Right lobe of liver (tissue), 6 donors: ENCODE data around the gene ACTR3. TPM values are rescaled to one million over a fixed set of nuclear protein-coding genes. Genes with fewer than 3 reads are reported as not detected.
A peak's percentile ranks its signal among the peaks of the same experiment; 100 is the strongest.

Source experiments
- ATAC-seq, 4 donors: fragments of 200-7000 bp; cut with Tn5 transposase; one replicate each; pipeline ENCODE4 v1.9.1; 2020; ENCODE audit warnings: mild to moderate bottlenecking in 4 of 4, moderate library complexity in 4 of 4
- DNase-seq, 3 donors: peaks; one replicate each; pipeline ENCODE4 v3.0.0-alpha.2; 2020
- H3K27ac ChIP-seq, 3 donors: fragments of 200-600 bp; one replicate each; pipeline ENCODE4 v1.8.0; 2022
- H3K27me3 ChIP-seq, 2 donors: fragments of 200-600 bp; one replicate each; pipeline ENCODE4 v1.8.0; 2022
- H3K36me3 ChIP-seq, 4 donors: fragments of 200-600 bp; sonication (generic) in 1 of 4; one replicate each; pipeline versions ENCODE4 v1.5.1 to v1.8.0; 2017 to 2022; ENCODE audit warnings: control low read depth in 1 of 4
- H3K4me1 ChIP-seq, 4 donors: fragments of 200-600 bp; sonication (generic) in 1 of 4; one replicate each; pipeline versions ENCODE4 v1.5.1 to v1.8.0; 2017 to 2022; ENCODE audit warnings: control low read depth in 1 of 4
- H3K4me3 ChIP-seq, 3 donors: fragments of 200-600 bp; one replicate each; pipeline ENCODE4 v1.8.0; 2022
- H3K9me3 ChIP-seq, 4 donors: fragments of 200-600 bp; sonication (generic) in 1 of 4; one replicate each; pipeline versions ENCODE4 v1.5.1 to v1.8.0; 2017 to 2022; ENCODE audit warnings: control low read depth in 1 of 4
- CTCF ChIP-seq, 4 donors: fragments of 200-600 bp in 3 of 4; fragments of 450-650 bp in 1 of 4; IDR thresholded peaks; one replicate each; pipeline versions ENCODE4 v1.5.1 to v1.8.0; 2016 to 2022; ENCODE audit warnings: antibody characterized with exemption in 4 of 4, mild to moderate bottlenecking in 2 of 4
- POLR2A ChIP-seq: fragments of 450-650 bp; IDR thresholded peaks from one replicate; pipeline ENCODE4 v1.6.1; 2017; ENCODE audit warnings: antibody characterized with exemption, mild to moderate bottlenecking
- WGBS: methylation state at CpG from one replicate; pipeline ENCODE4 v1.1.6; 2018; ENCODE audit warnings: low coverage, low lambda C conversion rate; ENCODE audit not compliant: insufficient coverage; ENCODE audit errors: missing lambda C conversion rate; 5-methylcytosine and 5-hydroxymethylcytosine counted together
- intact Hi-C, 2 donors: fragments of 100-400 bp; cut with DNase I; formaldehyde crosslinking; loops; one replicate each; pipeline versions ENCODE4 v1.11.2 to v1.14.1; 2022
- total RNA-seq, 6 experiments: library from RNA; depleted of rRNA in 2 of 6; stranded (reverse); fragments of >200 nt in 2 of 6; fragmentation: NEBNext Ultra II Directional in 3 of 6; extraction: Animal tissue kit (Norgen Biotek cat#: 25700) in 3 of 6; gene quantifications; one replicate each; pipeline versions ENCODE4 v1.1.0 to v1.2.4, GENCODE V29; 2016 to 2023
- donor health status: DM: no; HTN: yes; CAD: no.
- donor health status: DM: no; HTN: no; CAD: no.
- donor health status: DM: no; HTN: no; CAD: no.
- donor health status: DM: no; HTN: yes; CAD: no.
- donor health status: DM: no; HTN: yes; CAD: no.

The ACTR3 gene
- total RNA-seq, 6 experiments from 2014 or later, result 44.1 to 108 (median 66.2) TPM

GRCh38 chr2:113905886-113906285 lies 16.0 kb downstream of the ACTR3 start:
- no peak for TF ChIP-seq POLR2A
- TF ChIP-seq CTCF (IDR thresholded peaks at IDR 0.05), result no peak
- 52% methylated on average over 1 of the region's 1 CpG for WGBS
- intact Hi-C loops, result no loop called here
- Histone ChIP-seq H3K36me3 (no peaks in the 10 kb centered on the region), H3K27me3 (no peaks in the 10 kb centered on the region), H3K9me3 (no peaks in the 10 kb centered on the region), H3K27ac (no peak overlapping the region), H3K4me1 (peaks cover 0 to 39% (median 4%) of the 10 kb centered on the region in 4 donors), H3K4me3 (no peak overlapping the region)
- DNase-seq (no peak), ATAC-seq (no peak)

GRCh38 chr2:113906647-113907046 lies 16.8 kb downstream of the ACTR3 start:
- ATAC-seq, result no peak
- H3K9me3 ChIP-seq, result no peaks in the 10 kb centered on the region

GRCh38 chr2:113907297-113907696 lies 17.4 kb downstream of the ACTR3 start:
- intact Hi-C loops, result no loop called here
- ATAC-seq (peak in 3 of 4 donors; percentile 37 to 78 (median 63)), DNase-seq (no peak)
- Histone ChIP-seq H3K9me3 (no peaks in the 10 kb centered on the region), H3K4me3 (no peak overlapping the region), H3K27me3 (no peaks in the 10 kb centered on the region), H3K36me3 (no peaks in the 10 kb centered on the region), H3K27ac (no peak overlapping the region), H3K4me1 (peaks cover 0 to 25% (median 2%) of the 10 kb centered on the region in 4 donors)
- TF ChIP-seq CTCF (IDR thresholded peaks at IDR 0.05) (no peak), POLR2A (no peak)
- 70% methylated on average over 2 of the region's 2 CpGs for WGBS

More at GRCh38 chr2:113906647-113907046, 16.8 kb downstream of the ACTR3 start:
- no peak overlapping the region for H3K27ac ChIP-seq
- H3K4me3 ChIP-seq, result no peak overlapping the region
- no peaks in the 10 kb centered on the region for H3K27me3 ChIP-seq
- 93% methylated on average over 1 of the region's 1 CpG for WGBS
- H3K4me1 ChIP-seq, result peaks cover 0 to 32% (median 4%) of the 10 kb centered on the region in 4 donors
- TF ChIP-seq CTCF (IDR thresholded peaks at IDR 0.05), result no peak
- no peak for TF ChIP-seq POLR2A
- DNase-seq, result no peak
- intact Hi-C loops, result no loop called here
- no peaks in the 10 kb centered on the region for H3K36me3 ChIP-seq

GRCh38 chr2:113910110-113910717 lies 20.3 kb downstream of the ACTR3 start:
- intact Hi-C loops, result no loop called here
- Histone ChIP-seq H3K27me3 (no peaks in the 10 kb centered on the region), H3K36me3 (no peaks in the 10 kb centered on the region), H3K27ac (no peak overlapping the region), H3K9me3 (no peaks in the 10 kb centered on the region), H3K4me3 (no peak overlapping the region), H3K4me1 (peaks cover 0 to 9% (median 2%) of the 10 kb centered on the region in 4 donors)
- WGBS, result 97% methylated on average over 5 of the region's 5 CpGs
- ATAC-seq (no peak), DNase-seq (no peak)
- TF ChIP-seq CTCF (IDR thresholded peaks at IDR 0.05) (no peak), POLR2A (no peak)
